Endodermal cell (in vitro differentiated cells): Measurements from ENCODE around the gene SLC5A1. TPM values are rescaled to one million over a fixed set of nuclear protein-coding genes. Genes with fewer than 3 reads are reported as not detected.

Experiments
- DNase-seq: peaks from one replicate; pipeline ENCODE4 v3.0.0-alpha.2; 2017
- H3K27ac ChIP-seq: 2 replicates; pipeline ENCODE4 v1.5.1; 2013; ENCODE audit warnings: mild to moderate bottlenecking, low read depth, low read length, moderate library complexity
- H3K27me3 ChIP-seq: 2 replicates; pipeline ENCODE4 v1.6.1; 2013; ENCODE audit warnings: mild to moderate bottlenecking, low read length, moderate library complexity; ENCODE audit not compliant: insufficient read depth, control insufficient read depth, poor library complexity, severe bottlenecking
- H3K36me3 ChIP-seq: 2 replicates; pipeline ENCODE4 v1.7.0; 2013; ENCODE audit warnings: mild to moderate bottlenecking, low read length, moderate library complexity; ENCODE audit not compliant: control insufficient read depth, insufficient read depth
- H3K4me1 ChIP-seq: one replicate; pipeline ENCODE4 v1.7.0; 2013; ENCODE audit warnings: low read length; ENCODE audit not compliant: control insufficient read depth, insufficient read depth
- H3K4me3 ChIP-seq: 2 replicates; pipeline ENCODE4 v1.5.1; 2013; ENCODE audit warnings: mild to moderate bottlenecking, low read length, moderate library complexity
- H3K9ac ChIP-seq: 2 replicates; pipeline ENCODE4 v1.6.1; 2013; ENCODE audit warnings: mild to moderate bottlenecking, low read length, moderate library complexity; ENCODE audit not compliant: poor library complexity, severe bottlenecking; ENCODE audit errors: extremely low read depth
- H3K9me3 ChIP-seq: 2 replicates; pipeline ENCODE4 v1.6.1; 2013; ENCODE audit warnings: mild to moderate bottlenecking, low read length, moderate library complexity; ENCODE audit not compliant: control insufficient read depth
- H3K27ac Mint-ChIP-seq: 2 replicates; pipeline ENCODE4 v1.8.0; 2020; ENCODE audit warnings: mixed read lengths
- H3K27me3 Mint-ChIP-seq: 2 replicates; pipeline ENCODE4 v1.8.0; 2021; ENCODE audit warnings: mild to moderate bottlenecking, mixed read lengths; ENCODE audit not compliant: insufficient read depth
- H3K36me3 Mint-ChIP-seq: 2 replicates; pipeline ENCODE4 v1.8.0; 2020; ENCODE audit warnings: low read depth, mixed read lengths
- H3K4me1 Mint-ChIP-seq: 2 replicates; pipeline ENCODE4 v1.8.0; 2020; ENCODE audit warnings: mixed read lengths
- H3K4me3 Mint-ChIP-seq: 2 replicates; pipeline ENCODE4 v1.8.0; 2020; ENCODE audit warnings: mild to moderate bottlenecking, moderate library complexity, mixed read lengths
- H3K9me3 Mint-ChIP-seq: 2 replicates; pipeline ENCODE4 v1.8.0; 2020; ENCODE audit warnings: mild to moderate bottlenecking, mixed read lengths
- WGBS, 2 experiments: methylation state at CpG; one replicate each; pipeline versions ENCODE4 v1.1.5 to v1.1.7; 2013; ENCODE audit warnings: missing lambda C conversion rate in 2 of 2, mixed read lengths in 1 of 2; ENCODE audit not compliant: insufficient coverage in 1 of 2, insufficient read length in 1 of 2; 5-methylcytosine and 5-hydroxymethylcytosine counted together
- total RNA-seq, 2 donors: library from RNA; stranded (reverse); fragmentation: NEBNext Ultra II Directional in 1 of 2; extraction: Animal tissue kit (Norgen Biotek cat#: 25700) in 1 of 2; gene quantifications; 2 replicates in 1 of 2; 3 replicates in 1 of 2; pipeline ENCODE4 v1.2.1, GENCODE V29; 2021
- TF ChIP-seq, protein P1 (sequence below): fragments of 200-600 bp; sonication (generic); conservative IDR thresholded peaks from 2 replicates; pipeline ENCODE4 v1.5.0; 2021; ENCODE audit warnings: antibody characterized with exemption, mild to moderate bottlenecking

The SLC5A1 gene
- total RNA-seq, 2 donors from 2014 or later, result not detected

DNA sequence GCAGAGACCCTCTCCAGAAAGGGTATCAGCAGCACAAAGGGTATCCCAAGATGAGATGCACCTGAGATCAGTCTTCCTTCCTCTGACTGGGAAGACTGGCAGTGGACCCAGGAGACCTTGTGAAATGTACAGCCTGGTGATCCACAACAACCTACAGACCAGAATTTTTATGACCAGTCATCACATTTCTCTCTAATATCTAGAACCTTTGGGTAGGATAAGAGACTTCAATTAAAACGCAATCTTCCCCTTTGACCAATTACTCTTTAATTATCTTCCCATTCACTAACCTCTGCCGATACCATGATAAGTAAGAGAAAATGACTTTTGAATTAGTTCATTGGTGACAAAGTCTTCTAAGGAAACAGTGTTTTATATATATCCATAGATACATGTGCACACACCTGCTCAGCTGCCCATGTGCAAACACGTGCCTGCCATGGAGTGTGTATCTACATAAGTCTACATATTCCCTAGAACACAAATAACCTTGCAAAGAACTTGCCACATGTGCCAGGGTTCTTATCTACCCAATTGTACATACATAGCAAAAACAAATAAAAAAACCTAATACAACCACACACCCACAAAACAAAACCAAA, 44.2 kb upstream of the SLC5A1 start:
- Histone ChIP-seq H3K4me1 (no peaks in the 10 kb centered on the region), H3K9ac (no peak overlapping the region), H3K27ac (no peak overlapping the region), H3K36me3 (no peaks in the 10 kb centered on the region), H3K9me3 (no peaks in the 10 kb centered on the region), H3K4me3 (no peak overlapping the region), H3K27me3 (no peaks in the 10 kb centered on the region)
- WGBS, 2 experiments, result 88% methylated on average over 1 of the region's 3 CpGs; no CpG with 5 or more reads in 1 of the 2 experiments
- H3K36me3 Mint-ChIP-seq, result no peaks in the 10 kb centered on the region
- TF ChIP-seq, protein P1, sequence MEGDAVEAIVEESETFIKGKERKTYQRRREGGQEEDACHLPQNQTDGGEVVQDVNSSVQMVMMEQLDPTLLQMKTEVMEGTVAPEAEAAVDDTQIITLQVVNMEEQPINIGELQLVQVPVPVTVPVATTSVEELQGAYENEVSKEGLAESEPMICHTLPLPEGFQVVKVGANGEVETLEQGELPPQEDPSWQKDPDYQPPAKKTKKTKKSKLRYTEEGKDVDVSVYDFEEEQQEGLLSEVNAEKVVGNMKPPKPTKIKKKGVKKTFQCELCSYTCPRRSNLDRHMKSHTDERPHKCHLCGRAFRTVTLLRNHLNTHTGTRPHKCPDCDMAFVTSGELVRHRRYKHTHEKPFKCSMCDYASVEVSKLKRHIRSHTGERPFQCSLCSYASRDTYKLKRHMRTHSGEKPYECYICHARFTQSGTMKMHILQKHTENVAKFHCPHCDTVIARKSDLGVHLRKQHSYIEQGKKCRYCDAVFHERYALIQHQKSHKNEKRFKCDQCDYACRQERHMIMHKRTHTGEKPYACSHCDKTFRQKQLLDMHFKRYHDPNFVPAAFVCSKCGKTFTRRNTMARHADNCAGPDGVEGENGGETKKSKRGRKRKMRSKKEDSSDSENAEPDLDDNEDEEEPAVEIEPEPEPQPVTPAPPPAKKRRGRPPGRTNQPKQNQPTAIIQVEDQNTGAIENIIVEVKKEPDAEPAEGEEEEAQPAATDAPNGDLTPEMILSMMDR, result no peak
- no peak for DNase-seq
- H3K4me3 Mint-ChIP-seq, result no peak overlapping the region
- no peak overlapping the region for H3K27ac Mint-ChIP-seq
- no peaks in the 10 kb centered on the region for H3K4me1 Mint-ChIP-seq
- no peaks in the 10 kb centered on the region for H3K9me3 Mint-ChIP-seq
- no peaks in the 10 kb centered on the region for H3K27me3 Mint-ChIP-seq

GRCh38 chr22:32000181-32000580, 42.9 kb upstream of the SLC5A1 start:
- no peaks in the 10 kb centered on the region for H3K36me3 ChIP-seq
- Mint-ChIP-seq H3K36me3 (no peaks in the 10 kb centered on the region), H3K4me1 (no peaks in the 10 kb centered on the region), H3K4me3 (no peak overlapping the region), H3K27me3 (no peaks in the 10 kb centered on the region), H3K9me3 (no peaks in the 10 kb centered on the region), H3K27ac (no peak overlapping the region)
- H3K9ac ChIP-seq, result no peak overlapping the region
- no peaks in the 10 kb centered on the region for H3K4me1 ChIP-seq
- TF ChIP-seq, protein P1, result no peak
- no peak overlapping the region for H3K4me3 ChIP-seq
- 98 to 100% methylated on average over 1 of the region's 1 CpG for WGBS, 2 experiments
- no peaks in the 10 kb centered on the region for H3K9me3 ChIP-seq
- H3K27ac ChIP-seq, result no peak overlapping the region
- H3K27me3 ChIP-seq, result no peaks in the 10 kb centered on the region
- no peak for DNase-seq

DNA sequence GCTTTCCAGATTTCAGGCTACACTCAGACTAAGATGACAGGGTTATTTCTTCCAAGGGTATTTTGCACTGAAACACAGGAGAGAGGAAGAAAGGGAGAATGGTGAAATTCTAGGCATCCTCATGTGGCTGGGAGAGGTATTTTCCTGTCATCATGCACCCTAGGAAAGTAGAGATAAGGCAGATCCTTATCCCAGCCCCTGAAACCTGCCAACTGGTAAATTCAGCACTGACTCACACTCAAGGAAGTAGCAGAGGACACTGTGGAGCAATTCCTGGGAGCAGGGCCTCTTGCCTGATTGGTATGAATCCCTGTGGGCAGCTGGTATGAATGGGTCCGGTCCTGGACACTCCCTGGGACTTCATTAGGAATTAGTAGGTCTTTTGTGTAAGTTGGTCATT, 37.6 kb upstream of the SLC5A1 start:
- no peak for DNase-seq
- H3K27me3 ChIP-seq, result no peaks in the 10 kb centered on the region
- H3K36me3 Mint-ChIP-seq, result no peaks in the 10 kb centered on the region
- H3K9me3 ChIP-seq, result no peaks in the 10 kb centered on the region
- no peak overlapping the region for H3K27ac Mint-ChIP-seq
- H3K4me1 Mint-ChIP-seq, result peaks cover 6% of the 10 kb centered on the region
- 95% methylated on average over 1 of the region's 1 CpG; no CpG with 5 or more reads in 1 of the 2 experiments for WGBS, 2 experiments
- H3K4me3 Mint-ChIP-seq, result no peak overlapping the region
- TF ChIP-seq, protein P1, result peak; percentile 41
- no peaks in the 10 kb centered on the region for H3K4me1 ChIP-seq
- H3K27me3 Mint-ChIP-seq, result peaks cover 5% of the 10 kb centered on the region
- no peak overlapping the region for H3K4me3 ChIP-seq
- no peak overlapping the region for H3K27ac ChIP-seq
- no peaks in the 10 kb centered on the region for H3K9me3 Mint-ChIP-seq
- H3K9ac ChIP-seq, result no peak overlapping the region
- no peaks in the 10 kb centered on the region for H3K36me3 ChIP-seq
